Caco-2 (cell line): ENCODE measurements around the gene SLC17A5. TPM values are rescaled to one million over a fixed set of nuclear protein-coding genes. Genes with fewer than 3 reads are reported as not detected.

Experiments
- BruUV-seq: library from RNA; stranded (reverse); fragments of 400-500 nt; replicated peaks from 2 replicates; lab custom pipeline; 2021; lab: Mats Ljungman, UMichigan
- CTCF ChIA-PET: fragments of 300-600 bp; sonication (Branson Sonifier 250); formaldehyde crosslinking; loops from one replicate; lab custom pipeline; 2022; ENCODE audit warnings: antibody characterized with exemption; lab: Charles Lee
- POLR2A ChIA-PET: fragments of 300-600 bp; sonication (Branson Sonifier 250); formaldehyde crosslinking; loops from one replicate; lab custom pipeline; 2022; ENCODE audit warnings: antibody characterized with exemption; lab: Charles Lee
- DNase-seq, 2 experiments: peaks; one replicate each; pipeline versions ENCODE4 v3.0.0 to v3.0.0-alpha.2; 2020 to 2022
- H3K27me3 ChIP-seq: replicated peaks from 2 replicates; pipeline ENCODE4 v1.6.0; 2011; ENCODE audit warnings: low read length; ENCODE audit not compliant: control insufficient read depth, insufficient read depth
- H3K36me3 ChIP-seq: 2 replicates; pipeline ENCODE4 v1.5.1; 2011; ENCODE audit warnings: low read length; ENCODE audit not compliant: control insufficient read depth, insufficient read depth
- H3K4me1 ChIP-seq: fragments of 250-450 bp; sonication (Bioruptor Pico); 2 replicates; pipeline ENCODE4 v1.5.1; 2020; ENCODE audit warnings: mild to moderate bottlenecking
- H3K4me3 ChIP-seq: 2 replicates; pipeline ENCODE4 v1.5.1; 2011; ENCODE audit warnings: low read depth, mild to moderate bottlenecking, control low read depth, low read length
- H3K9me3 ChIP-seq: fragments of 250-450 bp; sonication (Bioruptor Pico); 2 replicates; pipeline ENCODE4 v1.5.1; 2020; ENCODE audit warnings: mild to moderate bottlenecking, moderate library complexity
- H3K27ac Mint-ChIP-seq: one replicate; pipeline ENCODE4 v1.8.0; 2022; ENCODE audit warnings: mixed read lengths; ENCODE audit not compliant: unreplicated experiment
- H3K27me3 Mint-ChIP-seq: one replicate; pipeline ENCODE4 v1.8.0; 2022; ENCODE audit warnings: mixed read lengths; ENCODE audit not compliant: insufficient read depth, unreplicated experiment
- H3K36me3 Mint-ChIP-seq: one replicate; pipeline ENCODE4 v1.8.0; 2022; ENCODE audit warnings: mild to moderate bottlenecking, mixed read lengths; ENCODE audit not compliant: insufficient read depth, unreplicated experiment
- H3K4me1 Mint-ChIP-seq: one replicate; pipeline ENCODE4 v1.8.0; 2022; ENCODE audit warnings: low read depth, mixed read lengths; ENCODE audit not compliant: unreplicated experiment
- H3K4me3 Mint-ChIP-seq: one replicate; pipeline ENCODE4 v1.8.0; 2022; ENCODE audit warnings: mild to moderate bottlenecking, moderate library complexity, mixed read lengths; ENCODE audit not compliant: unreplicated experiment
- H3K9me3 Mint-ChIP-seq: one replicate; pipeline ENCODE4 v1.8.0; 2022; ENCODE audit warnings: mixed read lengths; ENCODE audit not compliant: unreplicated experiment
- intact Hi-C: fragments of 100-400 bp; cut with micrococcal nuclease; formaldehyde crosslinking; loops from one replicate; pipeline ENCODE4 v1.10.0; 2022; ENCODE audit not compliant: unreplicated experiment
- total RNA-seq: library from RNA; stranded (reverse); gene quantifications from 2 replicates; pipeline ENCODE4 v1.2.3, GENCODE V29; 2022
- TF ChIP-seq, protein P1 (sequence below), 2 experiments: fragments of 200-600 bp in 1 of 2; IDR thresholded peaks; 1 replicate in 1 of 2; 2 replicates in 1 of 2; pipeline versions ENCODE4 v1.5.1 to v1.8.0; 2011 to 2022; ENCODE audit warnings: antibody characterized with exemption in 1 of 2, control low read depth in 1 of 2, inconsistent platforms in 1 of 2, low read depth in 1 of 2, low read length in 1 of 2, mild to moderate bottlenecking in 1 of 2, moderate library complexity in 1 of 2; ENCODE audit not compliant: insufficient read depth in 1 of 2, severe bottlenecking in 1 of 2, unreplicated experiment in 1 of 2

The SLC17A5 gene
- total RNA-seq, 1 experiment from 2014 or later: 13.0 TPM

DNA sequence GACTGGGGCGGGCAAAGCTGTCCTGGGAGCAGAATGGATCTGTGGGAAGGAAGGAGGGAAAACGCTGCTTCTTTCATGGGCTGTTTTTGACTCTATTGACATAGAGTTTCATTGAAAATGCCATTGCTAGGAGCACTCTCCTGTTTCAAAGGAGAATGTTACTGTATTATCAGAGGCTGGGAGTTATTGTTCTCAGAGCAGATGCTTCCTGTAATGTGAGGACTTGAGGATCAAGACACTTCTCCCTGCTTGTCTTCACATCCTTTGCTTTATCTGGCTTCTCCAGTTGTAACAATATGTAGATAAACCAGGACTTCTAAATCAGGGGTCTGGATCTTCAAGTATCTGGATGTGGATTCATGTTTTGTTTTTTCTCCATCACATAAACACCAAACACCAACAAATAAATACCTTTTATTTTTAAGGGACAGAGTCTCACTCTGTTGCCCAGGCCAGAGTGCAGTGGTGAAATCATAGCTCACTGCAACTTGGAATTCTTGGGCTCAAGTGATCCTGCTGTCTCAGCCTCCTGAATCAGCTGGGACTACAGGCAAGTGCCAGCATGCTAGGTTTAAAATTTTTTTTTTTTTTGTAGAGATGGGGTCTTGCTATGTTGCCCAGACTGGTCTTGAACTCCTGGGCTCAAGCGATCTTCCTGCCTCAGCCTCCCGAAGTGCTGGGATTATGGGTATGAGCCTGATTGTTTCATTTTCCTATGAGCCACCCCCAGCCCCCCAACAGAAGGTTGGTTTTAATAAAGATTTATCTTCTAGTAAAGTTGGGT is 46.1 kb upstream of the SLC17A5 start:
- peaks cover 8% of the 10 kb centered on the region for H3K27me3 Mint-ChIP-seq
- TF ChIP-seq, protein P1, sequence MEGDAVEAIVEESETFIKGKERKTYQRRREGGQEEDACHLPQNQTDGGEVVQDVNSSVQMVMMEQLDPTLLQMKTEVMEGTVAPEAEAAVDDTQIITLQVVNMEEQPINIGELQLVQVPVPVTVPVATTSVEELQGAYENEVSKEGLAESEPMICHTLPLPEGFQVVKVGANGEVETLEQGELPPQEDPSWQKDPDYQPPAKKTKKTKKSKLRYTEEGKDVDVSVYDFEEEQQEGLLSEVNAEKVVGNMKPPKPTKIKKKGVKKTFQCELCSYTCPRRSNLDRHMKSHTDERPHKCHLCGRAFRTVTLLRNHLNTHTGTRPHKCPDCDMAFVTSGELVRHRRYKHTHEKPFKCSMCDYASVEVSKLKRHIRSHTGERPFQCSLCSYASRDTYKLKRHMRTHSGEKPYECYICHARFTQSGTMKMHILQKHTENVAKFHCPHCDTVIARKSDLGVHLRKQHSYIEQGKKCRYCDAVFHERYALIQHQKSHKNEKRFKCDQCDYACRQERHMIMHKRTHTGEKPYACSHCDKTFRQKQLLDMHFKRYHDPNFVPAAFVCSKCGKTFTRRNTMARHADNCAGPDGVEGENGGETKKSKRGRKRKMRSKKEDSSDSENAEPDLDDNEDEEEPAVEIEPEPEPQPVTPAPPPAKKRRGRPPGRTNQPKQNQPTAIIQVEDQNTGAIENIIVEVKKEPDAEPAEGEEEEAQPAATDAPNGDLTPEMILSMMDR (IDR thresholded peaks at IDR 0.05; ENCODE audit: insufficient read depth in 1 of 2, low read depth in 1 of 2, low read length in 1 of 2, severe bottlenecking in 1 of 2, unreplicated experiment in 1 of 2): no peak
- Histone ChIP-seq H3K4me3 (no peak overlapping the region), H3K36me3 (no peaks in the 10 kb centered on the region), H3K9me3 (no peaks in the 10 kb centered on the region), H3K4me1 (no peaks in the 10 kb centered on the region), H3K27me3 (no peaks in the 10 kb centered on the region)
- ChIA-PET POLR2A (no interaction called here), CTCF (no interaction called here)
- no TSS peak for BruUV-seq
- no peak for DNase-seq
- intact Hi-C loops: no loop called here
- H3K27ac Mint-ChIP-seq: no peak overlapping the region
- H3K4me3 Mint-ChIP-seq: no peak overlapping the region
- no peaks in the 10 kb centered on the region for H3K36me3 Mint-ChIP-seq
- H3K4me1 Mint-ChIP-seq: no peaks in the 10 kb centered on the region
- no peaks in the 10 kb centered on the region for H3K9me3 Mint-ChIP-seq

DNA sequence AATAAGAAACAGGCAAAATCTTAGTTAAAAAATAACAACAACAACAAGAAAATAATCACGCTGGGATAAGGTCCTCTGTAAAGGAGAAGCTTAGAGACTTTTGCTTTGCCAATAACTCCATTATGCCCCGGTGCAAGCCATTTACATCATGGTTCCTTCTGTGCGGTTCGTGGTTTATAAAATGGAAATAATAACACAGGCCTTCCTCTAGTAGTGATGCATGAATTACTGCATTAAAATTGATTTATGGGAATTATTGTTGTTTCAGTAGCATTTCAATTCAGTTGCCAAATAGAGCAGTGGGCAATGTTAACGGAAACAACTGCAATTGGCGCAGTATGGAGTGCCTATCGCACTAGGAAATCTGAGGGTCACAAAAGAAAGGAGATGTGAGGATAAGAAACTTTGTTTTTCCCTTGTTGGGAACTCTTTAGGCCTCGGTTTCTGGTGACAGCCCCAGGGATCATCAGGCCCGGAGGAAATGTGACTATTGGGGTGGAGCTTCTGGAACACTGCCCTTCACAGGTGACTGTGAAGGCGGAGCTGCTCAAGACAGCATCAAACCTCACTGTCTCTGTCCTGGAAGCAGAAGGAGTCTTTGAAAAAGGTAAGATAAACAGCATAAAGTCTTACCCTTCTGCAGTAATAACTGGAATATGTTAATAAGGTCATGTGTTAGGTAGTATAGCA is 43.3 kb upstream of the SLC17A5 start:
- no peaks in the 10 kb centered on the region for H3K27me3 ChIP-seq
- no TSS peak for BruUV-seq
- intact Hi-C loops: no loop called here

More for the DNA sequence above, 43.3 kb upstream of the SLC17A5 start:
- H3K27me3 Mint-ChIP-seq: peaks cover 8% of the 10 kb centered on the region
- H3K9me3 ChIP-seq: no peaks in the 10 kb centered on the region
- H3K9me3 Mint-ChIP-seq: no peaks in the 10 kb centered on the region
- POLR2A ChIA-PET: no interaction called here
- no peaks in the 10 kb centered on the region for H3K36me3 Mint-ChIP-seq
- no peaks in the 10 kb centered on the region for H3K36me3 ChIP-seq
- no peak overlapping the region for H3K4me3 Mint-ChIP-seq
- no peaks in the 10 kb centered on the region for H3K4me1 ChIP-seq
- H3K27ac Mint-ChIP-seq: no peak overlapping the region
- TF ChIP-seq, protein P1 (IDR thresholded peaks at IDR 0.05; ENCODE audit: insufficient read depth in 1 of 2, low read depth in 1 of 2, low read length in 1 of 2, severe bottlenecking in 1 of 2, unreplicated experiment in 1 of 2): no peak
- no peak for DNase-seq
- CTCF ChIA-PET: no interaction called here
- no peaks in the 10 kb centered on the region for H3K4me1 Mint-ChIP-seq
- H3K4me3 ChIP-seq: no peak overlapping the region
